HCT116 (cell line): ENCODE measurements around the gene ALDH7A1. TPM values are rescaled to one million over a fixed set of nuclear protein-coding genes. Genes with fewer than 3 reads are reported as not detected.

Experiments used
- ATAC-seq: fragments of 200-7000 bp; cut with Tn5 transposase; 2 replicates; pipeline ENCODE4 v1.9.1; 2020; ENCODE audit warnings: mild to moderate bottlenecking, moderate library complexity
- BruUV-seq: library from RNA; stranded (reverse); fragments of 400-500 nt; replicated peaks from 2 replicates; lab custom pipeline; 2021; lab: Mats Ljungman, UMichigan
- CTCF ChIA-PET: fragments of 300-600 bp; sonication (Branson Sonifier 250); formaldehyde crosslinking; loops from one replicate; lab custom pipeline; 2021; ENCODE audit warnings: antibody characterized with exemption; lab: Charles Lee
- POLR2A ChIA-PET: fragments of 300-600, 350-600 bp; sonication (Branson Sonifier 250); formaldehyde crosslinking; loops from one replicate; lab custom pipeline; 2021; ENCODE audit warnings: antibody characterized with exemption; lab: Charles Lee
- RAD21 ChIA-PET, 2 experiments: fragments of 300-600 bp; sonication (Branson Sonifier 250); formaldehyde crosslinking; loops; one replicate each; lab custom pipeline; 2023; ENCODE audit warnings: low total read pairs in 2 of 2; ENCODE audit not compliant: uncharacterized antibody in 2 of 2, unreplicated experiment in 2 of 2, low non-redundant PET in 1 of 2; lab: Charles Lee
- DNase-seq: peaks from one replicate; pipeline ENCODE4 v3.0.0-alpha.2; 2010; ENCODE audit warnings: low read depth, low spot score
- H2AFZ ChIP-seq: fragments of 200-600 bp; shearing (Covaris generic), sonication (generic); 2 replicates; pipeline ENCODE4 v1.6.1; 2017; ENCODE audit warnings: low read depth, mixed run types, mixed read lengths, antibody characterized with exemption, low read length; ENCODE audit not compliant: poor library complexity, severe bottlenecking
- H3K27ac ChIP-seq: 2 replicates; pipeline ENCODE4 v1.5.1; 2012; ENCODE audit warnings: low read depth, low read length
- H3K27me3 ChIP-seq: fragments of 200-600 bp; sonication (generic); 2 replicates; pipeline ENCODE4 v1.6.1; 2016; ENCODE audit warnings: mixed run types, low read length, mixed read lengths; ENCODE audit not compliant: insufficient read depth
- H3K36me3 ChIP-seq, 2 experiments: fragments of 200-500 bp in 1 of 2; fragments of 200-600 bp in 1 of 2; sonication (Bioruptor generic) in 1 of 2; sonication (generic) in 1 of 2; 2 replicates each; pipeline versions ENCODE4 v1.5.1 to v1.6.1; 2014 to 2016; ENCODE audit warnings: low read length in 2 of 2, inconsistent platforms in 1 of 2, mixed read lengths in 1 of 2, mixed run types in 1 of 2; ENCODE audit not compliant: insufficient read depth in 2 of 2, control insufficient read depth in 1 of 2
- H3K4me1 ChIP-seq, 2 experiments: fragments of 200-600 bp in 1 of 2; sonication (generic) in 1 of 2; 2 replicates each; pipeline versions ENCODE4 v1.5.1 to v1.6.1; 2012 to 2017; ENCODE audit warnings: low read length in 2 of 2, inconsistent platforms in 1 of 2, mild to moderate bottlenecking in 1 of 2, mixed read lengths in 1 of 2, mixed run types in 1 of 2, moderate library complexity in 1 of 2; ENCODE audit not compliant: insufficient read depth in 2 of 2, control insufficient read depth in 1 of 2
- H3K4me2 ChIP-seq: fragments of 200-600 bp; sonication (generic); 2 replicates; pipeline ENCODE4 v1.6.1; 2017; ENCODE audit warnings: mixed run types, low read length, mixed read lengths
- H3K4me3 ChIP-seq, 2 experiments: fragments of 200-600 bp in 1 of 2; sonication (generic) in 1 of 2; replicated peaks in 1 of 2; 2 replicates each; pipeline ENCODE4 v1.5.1; 2011 to 2016; ENCODE audit warnings: low read length in 2 of 2, control low read depth in 1 of 2, low read depth in 1 of 2, mild to moderate bottlenecking in 1 of 2, mixed read lengths in 1 of 2, mixed run types in 1 of 2
- H3K79me2 ChIP-seq: fragments of 200-600 bp; sonication (generic); 2 replicates; pipeline ENCODE4 v1.6.1; 2017; ENCODE audit warnings: mild to moderate bottlenecking, mixed run types, low read length, moderate library complexity, mixed read lengths; ENCODE audit not compliant: insufficient read depth
- H3K9ac ChIP-seq: fragments of 200-600 bp; sonication (generic); 2 replicates; pipeline ENCODE4 v1.6.1; 2016; ENCODE audit warnings: low read length, mixed read lengths
- H3K9me2 ChIP-seq: fragments of 200-600 bp; sonication (generic), shearing (Covaris generic); 2 replicates; pipeline ENCODE4 v1.6.1; 2017; ENCODE audit warnings: mixed run types, mild to moderate bottlenecking, moderate library complexity; ENCODE audit not compliant: insufficient read depth
- H3K9me3 ChIP-seq, 2 experiments: fragments of 200-500 bp in 1 of 2; fragments of 200-600 bp in 1 of 2; sonication (Bioruptor generic) in 1 of 2; sonication (generic) in 1 of 2; 2 replicates each; pipeline ENCODE4 v1.6.1; 2014 to 2017; ENCODE audit warnings: low read length in 2 of 2, mixed read lengths in 2 of 2, inconsistent platforms in 1 of 2, low read depth in 1 of 2, mild to moderate bottlenecking in 1 of 2, mixed run types in 1 of 2, moderate library complexity in 1 of 2; ENCODE audit not compliant: control insufficient read depth in 1 of 2, insufficient read depth in 1 of 2
- H4K20me1 ChIP-seq: fragments of 200-600 bp; sonication (generic), shearing (Covaris generic); 2 replicates; pipeline ENCODE4 v1.6.1; 2017; ENCODE audit warnings: mixed run types, mild to moderate bottlenecking, moderate library complexity; ENCODE audit not compliant: insufficient read depth
- ATF3 ChIP-seq: IDR thresholded peaks from 2 replicates; pipeline ENCODE4 v1.6.1; 2012
- CBX3 ChIP-seq: IDR thresholded peaks from 2 replicates; pipeline ENCODE4 v1.6.1; 2012; ENCODE audit warnings: low read depth
- CEBPB ChIP-seq: IDR thresholded peaks from 2 replicates; pipeline ENCODE4 v1.6.1; 2012; ENCODE audit warnings: low read depth
- CTCF ChIP-seq, 3 experiments: fragments of 200-600 bp in 1 of 3; sonication (generic) in 1 of 3; IDR thresholded peaks in 2 of 3; conservative IDR thresholded peaks in 1 of 3; 2 replicates each; pipeline ENCODE4 v1.5.1; 2012 to 2017; ENCODE audit warnings: low read depth in 2 of 3, low read length in 2 of 3, antibody characterized with exemption in 1 of 3, borderline replicate concordance in 1 of 3, control low read depth in 1 of 3, mild to moderate bottlenecking in 1 of 3, mixed read lengths in 1 of 3, mixed run types in 1 of 3, moderate library complexity in 1 of 3; ENCODE audit not compliant: insufficient read depth in 1 of 3
- ELF1 ChIP-seq: IDR thresholded peaks from 2 replicates; pipeline ENCODE4 v1.6.1; 2012; ENCODE audit warnings: low read depth, borderline replicate concordance
- EZH2 ChIP-seq: fragments of 200-600 bp; sonication (generic); IDR thresholded peaks from 2 replicates; pipeline ENCODE4 v1.6.1; 2017; ENCODE audit warnings: antibody characterized with exemption, mixed run types
- EZH2phosphoT487 ChIP-seq: fragments of 200-600 bp; IDR thresholded peaks from 2 replicates; pipeline ENCODE4 v1.6.1; 2018; ENCODE audit warnings: antibody characterized with exemption, borderline replicate concordance
- FOSL1 ChIP-seq: IDR thresholded peaks from 2 replicates; pipeline ENCODE4 v1.6.1; 2012; ENCODE audit warnings: low read depth
- MAX ChIP-seq: IDR thresholded peaks from 2 replicates; pipeline ENCODE4 v1.6.1; 2012
- POLR2AphosphoS5 ChIP-seq: IDR thresholded peaks from 2 replicates; pipeline ENCODE4 v1.6.1; 2011; ENCODE audit warnings: mild to moderate bottlenecking, low read depth, low read length, moderate library complexity
- RAD21 ChIP-seq: IDR thresholded peaks from 2 replicates; pipeline ENCODE4 v1.6.1; 2012; ENCODE audit warnings: low read depth, mild to moderate bottlenecking
- SP1 ChIP-seq: IDR thresholded peaks from 2 replicates; pipeline ENCODE4 v1.6.1; 2012; ENCODE audit warnings: low read depth
- TCF7L2 ChIP-seq: IDR thresholded peaks from 2 replicates; pipeline ENCODE4 v1.7.0; 2011; ENCODE audit warnings: borderline replicate concordance, inconsistent platforms; ENCODE audit not compliant: insufficient read depth, insufficient read length; ENCODE audit errors: extremely low read depth
- ZBTB33 ChIP-seq: IDR thresholded peaks from 2 replicates; pipeline ENCODE4 v1.6.1; 2011; ENCODE audit warnings: mild to moderate bottlenecking, low read length, moderate library complexity; ENCODE audit not compliant: insufficient replicate concordance; ENCODE audit errors: extremely low read depth
- ZFX ChIP-seq: fragments of 450-650 bp; IDR thresholded peaks from 2 replicates; pipeline ENCODE4 v1.6.1; 2017
- intact Hi-C: fragments of 100-400 bp; cut with micrococcal nuclease; formaldehyde crosslinking; loops from 2 replicates; pipeline ENCODE4 v1.10.0; 2022
- total RNA-seq: library from RNA; stranded (reverse); gene quantifications from one replicate; pipeline ENCODE4 v1.2.1, GENCODE V29; 2021; ENCODE audit not compliant: unreplicated experiment

Gene ALDH7A1
- total RNA-seq, 1 experiment from 2014 or later = 93.2 TPM

GRCh38 chr5:126591549-126591948, 3.5 kb downstream of the ALDH7A1 start:
- Histone ChIP-seq H3K9ac (no peak overlapping the region), H3K4me2 (no peak overlapping the region), H4K20me1 (no peaks in the 10 kb centered on the region), H3K27ac (no peak overlapping the region), H3K4me1 (peaks cover 0 to 18% of the 10 kb centered on the region in 2 experiments; a peak in 3 of 4 replicates), H3K9me2 (no peaks in the 10 kb centered on the region), H3K36me3 (peaks cover 0 to 3% of the 10 kb centered on the region in 2 experiments; a peak in 2 of 4 replicates), H2AFZ (no peak overlapping the region), H3K4me3 (no peak overlapping the region), H3K79me2 (peaks cover 20% of the 10 kb centered on the region), H3K27me3 (no peaks in the 10 kb centered on the region), H3K9me3 (no peaks in the 10 kb centered on the region)
- no peak for ATAC-seq
- ChIA-PET CTCF (no interaction called here), POLR2A (no interaction called here), RAD21 (no interaction called here)
- intact Hi-C loops = no loop called here
- DNase-seq = no peak
- no TSS peak for BruUV-seq
- no peak for TF ChIP-seq CTCF (IDR thresholded peaks at IDR 0.05 in 2 of 3, conservative IDR thresholded peaks at IDR 0.05 in 1 of 3; ENCODE audit: borderline replicate concordance in 1 of 3, insufficient read depth in 1 of 3, low read depth in 2 of 3, low read length in 2 of 3)
- no peak for TF ChIP-seq ATF3
- no peak for TF ChIP-seq FOSL1
- TF ChIP-seq CEBPB = no peak
- no peak for TF ChIP-seq TCF7L2
- TF ChIP-seq CBX3 = no peak
- TF ChIP-seq ELF1 = no peak
- TF ChIP-seq EZH2 = no peak
- TF ChIP-seq EZH2phosphoT487 = no peak
- TF ChIP-seq RAD21 = no peak
- no peak for TF ChIP-seq ZFX
- TF ChIP-seq ZBTB33 = no peak
- TF ChIP-seq MAX = no peak
- no peak for TF ChIP-seq POLR2AphosphoS5
- no peak for TF ChIP-seq SP1
